ENCODE measurements around the gene SLC35A3. TPM values are rescaled to one million over a fixed set of nuclear protein-coding genes. Genes with fewer than 3 reads are reported as not detected.

The SLC35A3 gene
- total and polyA plus RNA-seq, 9 of the 15 experiments (the other 6 are each of a cell fraction or from before 2014, with no cell fraction given), result 3.5 to 21.7 (median 13.2) TPM

- TF ChIP-seq CREB3 (tag; conservative IDR thresholded peaks at IDR 0.05; ENCODE audit: low read depth), result no peak
- TF ChIP-seq RBM25 (IDR thresholded peaks at IDR 0.05; ENCODE audit: low read depth, low read length, severe bottlenecking), result peak; percentile 93
- TF ChIP-seq TCFL5 (CRISPR knock-in tag; conservative IDR thresholded peaks at IDR 0.05), result no peak
- no peak for TF ChIP-seq ZNF12 (CRISPR knock-in tag; IDR thresholded peaks at IDR 0.05)
- TF ChIP-seq ZNF717 (CRISPR knock-in tag; IDR thresholded peaks at IDR 0.05), result no peak
- no peak for TF ChIP-seq DNMT1 (IDR thresholded peaks at IDR 0.05)
- no peak for TF ChIP-seq ZBTB12 (CRISPR knock-in tag; IDR thresholded peaks at IDR 0.05)
- peak; percentile 73 for TF ChIP-seq ZFP36 (IDR thresholded peaks at IDR 0.05; ENCODE audit: low read depth, low read length, partially characterized antibody)
Measured at GRCh38 chr1:99955375-99955774, 14.4 kb upstream of the SLC35A3 start (continued).

DNA sequence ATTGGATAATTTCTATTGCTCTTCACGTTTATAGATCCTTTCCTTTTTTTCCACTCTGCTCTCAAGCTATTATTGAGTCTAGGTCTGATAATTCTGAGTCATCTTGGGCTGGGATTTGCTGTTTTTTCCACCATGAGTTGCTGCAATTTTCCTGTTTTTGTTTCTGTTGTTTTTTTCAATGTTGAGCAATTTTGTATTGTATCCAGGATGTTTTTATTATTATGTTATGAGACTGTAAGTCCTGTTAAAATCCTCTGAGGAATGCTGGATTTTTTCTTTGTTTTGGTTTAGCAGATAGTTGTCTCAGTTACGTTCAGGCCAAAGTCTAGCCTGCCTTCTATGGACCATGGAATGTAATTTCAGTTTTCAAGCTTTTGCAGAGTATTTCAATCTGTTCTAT lies 13.0 kb upstream of the SLC35A3 start:
- ChIA-PET CTCF (ENCODE audit: low intra/inter-chr PET ratio) (no interaction called here), POLR2A (interaction anchor here (1.3 to 1.9 kb wide), 2 partner anchors 13 kb away, joined by 5 to 6 read pairs; partner anchors contain the start of gene SLC35A3)
- no peak for FAIRE-seq
- H2AFZ ChIP-seq (ENCODE audit: low read depth, low read length), result no peak overlapping the region
- no peaks in the 10 kb centered on the region for H3K27me3 ChIP-seq (ENCODE audit: control insufficient read depth in 2 of 2, insufficient read depth in 2 of 2, low read length in 2 of 2)
- H4K20me1 ChIP-seq (replicated peaks; ENCODE audit: control insufficient read depth, insufficient read depth, low read length), result no peaks in the 10 kb centered on the region
- intact Hi-C loops (cut with micrococcal nuclease), result loop anchor here (5.0 kb wide), 1 partner anchor 149 kb away; no protein-coding TSS in a partner anchor
- H3K9ac ChIP-seq (ENCODE audit: insufficient read depth in 1 of 2, low read depth in 2 of 2, low read length in 2 of 2), result no peak overlapping the region
- no TSS peak for BruUV-seq (replicated peaks)
- no peaks in the 10 kb centered on the region for H3K36me3 ChIP-seq (ENCODE audit: control insufficient read depth, insufficient read depth, low read length)
- no peak overlapping the region for H3K27ac ChIP-seq (ENCODE audit: extremely low read depth, low read depth, low read length)
- no peaks in the 10 kb centered on the region for H3K79me2 ChIP-seq (ENCODE audit: control insufficient read depth, insufficient read depth, low read length)
- 0 out of 3 replicates have a peak, but pooled peaks have one; percentile 44 for ATAC-seq
- H3K9me3 ChIP-seq (replicated peaks; ENCODE audit: control insufficient read depth, insufficient read depth, low read depth, low read length), result no peaks in the 10 kb centered on the region
- 24% methylated on average over 2 of the region's 2 CpGs for whole genome bisulfite sequencing (ENCODE audit: insufficient coverage, low coverage, missing lambda C conversion rate)
- no peak overlapping the region for H3K4me3 ChIP-seq
- no peak for DNase-seq (ENCODE audit: extremely low read depth in 1 of 4, low spot score in 3 of 4)
- no peak overlapping the region for H3K4me2 ChIP-seq (ENCODE audit: insufficient read depth, low read length)
- no peaks in the 10 kb centered on the region for H3K9me1 ChIP-seq (ENCODE audit: control insufficient read depth, insufficient read depth, low read length)
- in situ Hi-C loops (cut with MboI), result no loop called here
- H3K4me1 ChIP-seq (replicated peaks in 1 of 2; ENCODE audit: control insufficient read depth in 2 of 2, insufficient read depth in 2 of 2, low read length in 2 of 2), result peaks cover 6% of the 10 kb centered on the region in 2 experiments; a peak in 2 of 5 replicates
- no peak for TF ChIP-seq FOXP4 (CRISPR knock-in tag; IDR thresholded peaks at IDR 0.05; ENCODE audit: borderline replicate concordance)
- no peak for TF ChIP-seq SMARCA5 (IDR thresholded peaks at IDR 0.05)
- TF ChIP-seq SNRNP70 (optimal IDR thresholded peaks at IDR 0.05; ENCODE audit: low read depth, low read length), result no peak
- no peak for TF ChIP-seq CEBPG (CRISPR knock-in tag; IDR thresholded peaks at IDR 0.05)
- TF ChIP-seq CEBPG (tag; conservative IDR thresholded peaks at IDR 0.05 in 1 of 2, IDR thresholded peaks at IDR 0.05 in 1 of 2), result 0 out of 4 replicates have a peak, but pooled peaks of 1 of the 2 experiments have one; percentile 9
- no peak for TF ChIP-seq SPI1 (IDR thresholded peaks at IDR 0.05; ENCODE audit: borderline replicate concordance, low read depth, low read length)
- TF ChIP-seq FUS (optimal IDR thresholded peaks at IDR 0.05; ENCODE audit: low read depth, low read length), result no peak
- no peak for TF ChIP-seq PHTF2 (CRISPR knock-in tag; IDR thresholded peaks at IDR 0.05)
- no peak for TF ChIP-seq ZNF589 (CRISPR knock-in tag; IDR thresholded peaks at IDR 0.05; ENCODE audit: low read depth)
- TF ChIP-seq ZNF830 (CRISPR knock-in tag; IDR thresholded peaks at IDR 0.05), result no peak
